GM12878 (cell line): ENCODE data around the gene ASB10.

ENCODE experiments used
- CREB1 ChIP-seq: IDR thresholded peaks from 2 replicates; pipeline ENCODE4 v1.6.1; 2012; ENCODE audit warnings: low read depth, mild to moderate bottlenecking, inconsistent platforms
- CTCF ChIP-seq, 3 experiments: IDR thresholded peaks in 2 of 3; conservative IDR thresholded peaks in 1 of 3; 2 replicates each; pipeline ENCODE4 v1.5.1; 2011; ENCODE audit warnings: low read depth in 3 of 3, low read length in 3 of 3, mild to moderate bottlenecking in 3 of 3, control low read depth in 2 of 3, moderate library complexity in 2 of 3, inconsistent platforms in 1 of 3, mixed read lengths in 1 of 3; ENCODE audit not compliant: control insufficient read depth in 2 of 3, insufficient read depth in 1 of 3; ENCODE audit errors: extremely low read depth in 1 of 3
- EGR1 ChIP-seq, 2 experiments: IDR thresholded peaks; 1 replicate in 1 of 2; 2 replicates in 1 of 2; pipeline ENCODE4 v1.6.1; 2011 to 2012; ENCODE audit warnings: low read depth in 2 of 2, low read length in 2 of 2, borderline replicate concordance in 1 of 2, mild to moderate bottlenecking in 1 of 2, moderate library complexity in 1 of 2
- EZH2 ChIP-seq: IDR thresholded peaks from 2 replicates; pipeline ENCODE4 v1.6.1; 2012; ENCODE audit warnings: low read depth, mild to moderate bottlenecking, control low read depth, inconsistent platforms, low read length, borderline replicate concordance; ENCODE audit not compliant: control insufficient read depth
- POU2F2 ChIP-seq: IDR thresholded peaks from 3 replicates; pipeline ENCODE4 v1.6.1; 2011; ENCODE audit warnings: low read depth, mild to moderate bottlenecking, low read length, borderline replicate concordance

- no peak for TF ChIP-seq POU2F2
- no peak for TF ChIP-seq CREB1
- no peak for TF ChIP-seq EZH2
- no peak for TF ChIP-seq CTCF (IDR thresholded peaks at IDR 0.05 in 2 of 3, conservative IDR thresholded peaks at IDR 0.05 in 1 of 3; ENCODE audit: control insufficient read depth in 2 of 3, extremely low read depth in 1 of 3, insufficient read depth in 1 of 3, low read depth in 3 of 3, low read length in 3 of 3)
- TF ChIP-seq EGR1 (IDR thresholded peaks at IDR 0.05; ENCODE audit: borderline replicate concordance in 1 of 2, low read depth in 2 of 2, low read length in 2 of 2): no peak
Measured at GRCh38 chr7:151226560-151226874, 39.5 kb upstream of the ASB10 start.
